ENCODE results near the gene ALKBH4.
"Not testable (repeated sequence)": the region's sequence is repeated elsewhere in the genome, so short reads cannot be mapped to it uniquely, and the experiment has no call there.

Gene ALKBH4

DNA sequence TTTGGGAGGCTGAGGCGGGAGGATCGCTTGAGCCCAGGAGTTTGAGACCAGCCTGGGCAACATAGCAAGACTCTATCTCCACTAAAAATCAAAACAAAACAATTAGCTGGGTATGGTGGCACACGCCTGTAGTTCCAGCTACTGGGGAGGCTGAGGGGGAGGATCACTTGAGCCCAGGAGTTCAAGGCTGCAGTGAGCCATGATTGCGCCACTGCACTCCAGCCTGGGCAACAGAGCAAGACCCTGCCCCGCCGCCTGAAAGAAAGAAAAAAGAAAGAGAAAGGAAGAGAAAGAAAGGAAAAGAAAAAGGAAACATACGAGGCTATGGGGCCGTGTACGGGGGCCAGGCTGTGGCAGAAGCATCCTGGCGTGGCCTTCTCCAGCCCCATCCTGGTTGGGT is 9.7 kb downstream of the ALKBH4 start:
- not testable (repeated sequence) for DNase-seq (ENCODE audit: low spot score)

DNA sequence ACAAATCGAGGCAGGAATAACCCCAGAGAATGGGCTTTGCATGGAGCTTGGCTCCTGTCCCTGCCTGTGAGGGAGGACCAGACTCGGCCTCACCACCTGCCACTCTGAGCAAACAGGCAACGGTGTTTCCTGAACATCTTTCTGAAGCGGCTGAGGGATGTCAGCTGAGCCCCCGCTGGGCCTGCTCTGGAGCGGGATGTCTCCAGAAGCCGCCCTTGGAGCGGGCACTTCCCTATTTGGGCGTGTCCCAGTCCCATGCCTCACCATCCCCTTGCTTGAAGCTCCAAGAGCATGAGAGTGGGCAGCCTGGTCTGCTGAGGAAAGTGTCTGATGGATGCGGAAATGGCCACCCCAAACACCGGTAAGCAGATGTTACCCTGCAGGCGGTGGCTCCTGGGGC is 10.2 kb downstream of the ALKBH4 start:
- DNase-seq (ENCODE audit: low spot score), result no peak

DNA sequence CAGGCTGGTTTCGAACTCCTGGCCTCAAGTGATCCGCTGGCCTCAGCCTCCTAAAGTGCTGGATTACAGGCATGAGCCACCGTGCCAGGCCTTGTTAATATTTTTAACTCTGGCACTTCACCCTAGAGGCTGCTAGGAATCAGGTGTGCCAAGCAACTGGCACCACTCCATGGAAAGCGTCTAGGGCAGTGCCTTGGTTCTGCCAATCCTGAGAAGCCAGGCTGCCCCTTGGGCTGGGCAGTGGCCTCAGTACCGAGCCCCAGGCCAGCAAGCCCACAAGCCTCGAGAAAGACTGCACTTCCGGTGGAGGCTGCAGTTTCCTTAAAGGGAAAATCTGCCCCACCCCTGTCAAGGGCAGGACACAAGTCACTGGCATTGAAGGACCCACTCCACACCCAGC is 11.3 kb downstream of the ALKBH4 start:
- no peak for DNase-seq (ENCODE audit: low spot score)

DNA sequence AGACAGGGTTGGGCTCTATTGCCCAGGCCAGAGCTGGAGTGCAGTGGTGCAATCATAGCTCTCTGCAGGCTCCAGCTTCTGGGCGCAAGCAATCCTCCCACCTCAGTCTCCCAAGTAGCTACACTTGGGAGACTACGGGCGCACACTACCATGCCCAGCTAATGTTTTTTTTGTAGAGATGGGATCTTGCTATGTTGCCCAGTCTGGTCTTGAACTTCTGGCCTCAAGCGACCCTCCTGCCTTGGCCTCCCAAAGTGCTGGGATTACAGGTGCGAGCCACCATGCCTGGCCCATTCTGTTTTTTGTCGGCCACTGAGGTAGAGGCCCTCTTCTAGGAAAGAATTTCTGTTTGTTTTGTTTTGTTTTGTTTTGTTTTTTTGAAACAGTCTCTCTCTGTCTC is 12.2 kb downstream of the ALKBH4 start:
- DNase-seq (ENCODE audit: low spot score), result no peak

DNA sequence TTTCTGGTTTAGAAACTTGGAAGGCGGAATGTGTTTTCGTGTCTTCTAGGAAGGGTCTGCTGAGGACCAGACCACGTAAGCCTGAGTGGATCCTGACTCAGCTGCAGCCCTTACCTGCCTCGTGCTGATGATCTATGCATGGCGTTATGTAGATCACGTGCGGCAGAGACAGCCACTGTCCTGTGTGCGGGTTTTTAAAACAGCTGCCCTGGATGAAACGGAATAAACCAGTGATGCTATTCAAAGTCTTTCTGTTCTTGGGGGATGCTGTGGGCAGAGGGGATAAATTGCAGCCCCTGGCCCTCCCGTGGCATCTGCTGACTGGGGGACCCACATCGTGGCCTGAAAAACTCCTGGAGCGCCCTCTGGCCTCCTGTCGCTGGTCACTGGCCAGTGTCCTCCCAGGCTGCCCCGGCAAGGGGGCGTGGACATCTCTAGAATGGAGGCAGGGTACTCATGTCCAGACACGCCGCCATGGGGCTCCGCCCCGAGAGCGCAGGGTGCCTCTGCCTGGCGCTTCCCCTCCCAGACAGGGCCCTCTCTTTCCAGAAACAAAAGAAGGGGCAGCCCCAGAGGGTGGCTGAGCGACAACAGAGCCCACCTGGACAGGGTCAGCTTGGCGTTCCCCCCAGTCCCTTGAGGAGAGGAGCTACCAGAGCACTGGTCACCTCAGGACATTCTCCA is 13.2 kb downstream of the ALKBH4 start:
- DNase-seq (ENCODE audit: low spot score), result no peak

DNA sequence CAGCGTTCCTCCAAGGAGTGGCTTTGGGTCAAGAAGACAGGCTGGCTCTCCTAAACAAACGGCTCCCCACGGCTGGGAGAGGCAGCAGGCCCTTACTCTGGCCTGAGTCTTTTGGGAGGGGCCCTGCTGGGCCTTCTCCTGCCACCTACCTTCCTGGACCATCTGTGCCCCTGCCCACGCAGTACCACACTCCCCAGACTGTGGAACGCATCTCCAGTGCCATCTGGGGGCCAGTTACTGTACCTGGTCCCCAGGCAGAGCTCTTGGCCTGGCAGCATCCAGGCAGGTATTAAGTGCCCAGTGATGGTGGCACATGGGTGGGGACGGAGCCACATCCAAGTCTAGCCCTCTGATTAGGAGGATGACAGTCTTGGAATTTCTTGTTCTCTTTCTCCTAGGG is 14.4 kb downstream of the ALKBH4 start:
- DNase-seq (ENCODE audit: low spot score), result no peak

DNA sequence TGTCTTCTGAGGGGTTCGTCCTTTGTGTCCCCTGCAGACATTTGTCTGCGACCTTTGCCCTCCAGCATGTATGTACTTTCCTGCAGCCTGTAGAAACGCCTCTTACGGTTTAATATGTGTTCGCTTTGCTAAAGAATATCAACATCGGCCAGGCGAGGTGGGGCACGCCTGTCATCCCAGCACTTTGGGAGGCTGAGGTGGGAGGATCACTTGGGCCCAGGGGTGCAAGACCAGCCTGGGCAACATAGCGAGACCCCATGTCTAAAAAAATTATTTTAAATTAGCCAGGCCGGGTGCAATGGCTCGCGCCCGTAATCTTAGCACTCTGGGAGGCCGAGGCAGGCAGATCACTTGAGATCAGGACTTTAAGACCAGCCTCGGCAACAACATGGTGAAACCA is 15.5 kb downstream of the ALKBH4 start:
- no peak for DNase-seq (ENCODE audit: low spot score)

DNA sequence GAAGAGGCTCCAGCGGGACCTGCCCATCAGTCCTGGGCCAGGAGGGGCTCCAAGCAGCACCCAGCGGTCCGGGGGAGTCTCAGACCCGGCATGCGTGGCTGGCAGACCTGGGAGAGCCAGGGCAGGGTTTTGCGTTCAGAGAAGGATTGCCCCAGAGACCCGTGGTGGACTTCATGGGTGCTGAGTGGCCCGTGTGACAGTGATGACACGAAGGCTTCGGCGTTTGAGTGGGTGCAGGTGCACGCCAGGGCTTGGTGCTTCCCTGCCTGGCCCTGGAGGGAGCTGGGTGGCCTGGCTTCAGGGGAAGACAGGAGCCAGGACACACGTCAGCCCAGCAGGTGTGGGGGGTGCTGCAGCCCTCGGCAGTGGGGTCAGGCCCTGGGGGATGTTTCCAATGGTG is 17.4 kb downstream of the ALKBH4 start:
- no peak for DNase-seq (ENCODE audit: low spot score)

DNA sequence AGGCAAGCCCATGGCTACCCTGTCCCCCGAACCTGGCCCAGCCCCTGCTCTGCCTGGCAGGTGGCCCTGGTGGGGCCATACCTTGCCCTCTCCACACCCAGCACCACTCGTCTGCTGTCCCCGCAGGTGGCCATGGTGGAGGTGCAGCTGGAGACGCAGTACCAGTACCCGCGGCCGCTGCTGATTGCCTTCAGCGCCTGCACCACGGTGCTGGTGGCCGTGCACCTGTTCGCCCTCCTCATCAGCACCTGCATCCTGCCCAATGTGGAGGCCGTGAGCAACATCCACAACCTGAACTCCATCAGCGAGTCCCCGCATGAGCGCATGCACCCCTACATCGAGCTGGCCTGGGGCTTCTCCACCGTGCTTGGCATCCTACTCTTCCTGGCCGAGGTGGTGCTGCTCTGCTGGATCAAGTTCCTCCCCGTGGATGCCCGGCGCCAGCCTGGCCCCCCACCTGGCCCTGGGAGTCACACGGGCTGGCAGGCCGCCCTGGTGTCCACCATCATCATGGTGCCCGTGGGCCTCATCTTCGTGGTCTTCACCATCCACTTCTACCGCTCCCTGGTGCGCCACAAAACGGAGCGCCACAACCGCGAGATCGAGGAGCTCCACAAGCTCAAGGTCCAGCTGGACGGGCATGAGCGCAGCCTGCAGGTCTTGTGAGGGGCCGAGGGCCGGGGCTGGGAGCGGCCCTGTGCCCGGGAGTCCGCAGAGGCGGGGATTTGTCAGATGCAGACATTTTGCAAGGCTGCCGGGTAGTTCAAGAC is 18.1 kb downstream of the ALKBH4 start:
- DNase-seq (ENCODE audit: low spot score), result no peak

DNA sequence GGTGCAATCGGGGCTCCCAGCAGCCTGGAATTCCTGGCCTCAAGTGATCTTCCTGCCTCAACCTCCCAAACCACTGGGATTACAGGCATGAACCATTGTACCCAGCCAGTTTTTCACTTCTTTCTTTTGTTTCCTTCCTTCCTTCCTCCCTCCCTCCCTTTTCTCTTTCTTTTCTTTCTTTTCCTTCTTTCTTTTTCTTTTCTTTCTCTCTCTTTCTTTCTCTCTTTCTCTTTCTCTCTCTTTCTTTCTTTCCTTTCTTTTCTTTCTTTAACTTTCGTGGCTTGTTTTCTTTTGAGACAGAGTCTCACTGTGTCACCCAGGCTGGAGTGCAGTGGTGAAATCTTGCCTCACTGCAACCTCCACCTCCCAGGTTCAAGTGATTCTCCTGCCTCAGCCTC is 19.0 kb downstream of the ALKBH4 start:
- DNase-seq (ENCODE audit: low spot score), result no peak

DNA sequence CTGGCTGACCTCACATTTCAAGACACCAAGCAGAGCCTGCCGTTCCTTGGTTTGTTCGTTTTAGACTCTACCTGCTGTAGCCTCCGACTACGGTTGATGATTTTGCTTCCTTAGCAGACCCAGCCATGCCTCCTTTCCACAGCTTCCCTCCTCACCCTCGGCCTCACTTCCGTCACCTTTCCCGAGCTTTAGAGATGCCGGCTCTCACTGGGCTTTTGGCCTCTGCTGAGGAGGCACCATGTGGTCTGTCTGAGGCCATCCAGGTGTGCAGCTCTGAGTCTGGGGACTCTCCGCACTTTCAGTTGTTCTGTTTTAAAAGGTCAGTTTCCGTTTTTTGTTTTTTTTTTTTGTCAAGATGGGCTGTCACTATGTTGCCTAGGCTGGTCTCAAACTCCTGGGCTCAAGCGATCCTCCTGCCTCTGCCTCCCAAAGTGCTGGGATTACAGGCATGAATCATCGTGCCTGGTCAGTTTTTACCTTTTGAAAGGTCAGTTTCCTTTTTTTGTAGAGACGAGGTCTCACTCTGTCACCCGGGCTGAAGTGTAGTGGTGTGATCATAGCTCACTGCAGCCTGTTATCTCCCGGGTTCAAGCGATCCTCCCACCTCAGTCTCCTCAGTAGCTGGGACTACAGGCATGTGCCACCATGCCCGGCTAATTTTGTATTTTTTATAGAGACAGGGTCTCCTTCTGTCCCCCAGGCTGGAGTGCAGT is 19.5 kb downstream of the ALKBH4 start:
- no peak for DNase-seq (ENCODE audit: low spot score)

DNA sequence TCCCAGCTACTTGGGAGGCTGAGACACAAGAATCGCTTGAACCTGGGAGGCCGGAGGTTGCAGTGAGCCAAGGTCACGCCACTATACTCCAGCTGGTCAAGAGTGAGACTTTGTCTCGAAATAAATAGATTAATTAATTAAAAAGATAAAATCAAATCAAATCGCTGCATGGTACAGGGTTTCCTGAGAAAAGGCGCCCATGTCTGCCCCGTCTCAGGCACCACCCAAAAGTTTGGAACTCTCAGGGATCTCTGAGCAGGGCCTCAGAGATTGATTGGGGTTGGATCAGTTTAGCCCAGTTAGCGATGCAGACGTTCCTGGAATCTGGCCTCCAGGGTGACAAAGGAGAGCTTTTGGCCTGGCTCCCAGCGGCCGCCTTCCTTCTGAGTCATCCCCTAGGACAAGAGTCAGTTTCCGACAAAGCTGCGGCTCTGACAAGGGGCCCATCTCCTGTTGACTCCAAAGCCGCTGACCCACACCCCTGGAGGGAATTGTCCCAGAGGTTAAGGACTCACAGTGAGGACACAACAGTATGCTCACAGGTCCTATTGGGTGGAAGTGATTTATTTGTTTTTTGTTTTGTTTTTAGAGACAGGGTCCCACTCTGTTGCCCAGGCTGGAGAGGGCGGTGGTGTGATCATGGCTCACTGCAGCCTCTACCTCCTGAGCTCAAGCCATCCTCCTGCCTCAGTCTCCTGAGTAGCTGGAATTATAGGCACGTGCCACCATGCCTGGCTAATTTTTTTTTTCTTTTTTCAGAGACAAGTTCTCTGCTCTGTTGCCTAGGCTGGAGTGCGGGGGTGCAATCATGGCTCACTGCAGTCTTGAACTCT is 24.5 kb downstream of the ALKBH4 start:
- no peak for DNase-seq (ENCODE audit: low spot score)

DNA sequence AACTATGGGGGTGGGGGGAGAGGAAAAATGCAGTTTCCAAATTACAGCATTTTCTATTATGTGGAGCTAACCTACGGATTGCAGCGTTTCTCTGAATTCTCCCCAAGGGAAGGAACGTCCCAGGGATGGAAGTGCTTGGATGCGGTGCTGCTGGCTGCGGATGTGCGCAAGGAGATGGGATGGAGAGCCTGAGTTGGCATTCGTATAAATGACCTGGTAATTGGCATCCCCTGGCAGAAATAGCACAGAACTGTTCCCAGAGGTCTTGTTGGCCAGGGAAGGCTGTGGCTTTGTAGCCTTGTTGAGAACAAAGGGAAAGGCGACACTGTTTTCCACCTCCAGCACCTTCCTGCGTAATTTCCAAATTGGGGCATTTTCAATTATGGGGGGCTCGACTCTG is 28.5 kb downstream of the ALKBH4 start:
- DNase-seq (ENCODE audit: low spot score), result no peak

DNA sequence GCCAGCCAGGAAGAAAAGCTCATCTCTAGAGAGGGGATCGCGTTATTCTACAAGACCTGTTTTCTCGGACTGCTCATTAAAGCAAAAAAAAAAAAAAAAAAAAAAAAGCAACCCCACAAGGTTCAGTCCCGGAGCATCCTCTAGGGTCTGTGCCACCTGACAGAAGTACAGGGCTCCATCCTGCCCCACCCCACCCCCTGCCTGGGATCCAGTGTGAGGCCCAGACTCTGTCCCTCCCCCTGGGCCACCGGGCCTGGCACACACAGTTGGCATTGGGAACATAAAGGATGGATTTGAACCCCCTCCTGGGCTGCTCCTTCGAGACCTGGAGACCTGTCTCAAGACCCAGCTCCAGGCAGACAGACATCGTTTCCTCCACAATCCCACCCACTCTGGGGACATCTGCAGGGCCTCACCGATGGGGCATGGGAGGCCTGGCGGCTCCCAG is 30.6 kb downstream of the ALKBH4 start:
- DNase-seq (ENCODE audit: low spot score), result no peak

DNA sequence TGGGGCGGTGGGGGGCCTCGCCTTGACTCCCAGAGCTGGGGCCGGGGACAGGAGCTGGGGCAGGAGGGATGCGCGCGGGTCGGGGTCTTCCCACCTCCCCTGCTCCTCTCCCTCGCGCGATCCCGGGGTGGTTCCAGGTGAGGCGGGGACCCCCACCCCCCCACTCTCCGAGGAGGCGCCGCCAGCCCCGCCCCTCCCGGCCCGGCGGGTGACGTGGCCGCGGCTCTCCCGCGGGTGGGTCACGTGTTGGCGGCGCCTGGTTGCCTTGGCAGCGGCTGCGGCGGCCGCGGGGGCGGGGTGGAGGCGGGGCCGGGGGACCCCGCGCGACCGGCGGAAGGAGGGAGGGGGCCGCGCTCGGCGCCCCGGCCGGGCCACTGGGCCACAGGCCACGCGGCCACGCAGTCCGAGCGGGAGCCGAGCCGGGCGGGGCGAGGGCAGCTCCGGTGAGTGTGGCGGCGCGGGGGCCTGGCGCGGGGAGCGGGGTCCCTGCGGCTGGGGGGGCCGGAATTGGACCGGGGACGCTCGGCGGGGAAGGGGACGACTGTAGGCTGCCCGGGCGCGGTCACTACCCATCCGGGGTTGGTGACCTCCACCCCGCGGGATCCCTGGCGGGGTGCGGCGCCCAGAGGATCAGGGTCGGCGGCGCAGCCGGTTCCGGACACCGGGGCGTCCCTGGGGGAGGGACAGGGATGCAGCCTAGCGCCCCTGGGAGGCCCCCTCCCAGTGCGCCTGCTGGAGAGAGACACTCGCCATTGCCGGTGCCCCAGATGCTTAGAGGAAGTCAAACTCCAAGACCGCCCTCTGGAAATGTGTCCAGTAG is 31.2 kb downstream of the ALKBH4 start, which contains the start of gene ORAI2:
TSS of gene ORAI2 (plus strand) at position 357 of the 820 bp plus-strand sequence. CDS start 5,382 bp downstream, outside the sequence.
- peak; percentile 82 for DNase-seq (ENCODE audit: low spot score)

DNA sequence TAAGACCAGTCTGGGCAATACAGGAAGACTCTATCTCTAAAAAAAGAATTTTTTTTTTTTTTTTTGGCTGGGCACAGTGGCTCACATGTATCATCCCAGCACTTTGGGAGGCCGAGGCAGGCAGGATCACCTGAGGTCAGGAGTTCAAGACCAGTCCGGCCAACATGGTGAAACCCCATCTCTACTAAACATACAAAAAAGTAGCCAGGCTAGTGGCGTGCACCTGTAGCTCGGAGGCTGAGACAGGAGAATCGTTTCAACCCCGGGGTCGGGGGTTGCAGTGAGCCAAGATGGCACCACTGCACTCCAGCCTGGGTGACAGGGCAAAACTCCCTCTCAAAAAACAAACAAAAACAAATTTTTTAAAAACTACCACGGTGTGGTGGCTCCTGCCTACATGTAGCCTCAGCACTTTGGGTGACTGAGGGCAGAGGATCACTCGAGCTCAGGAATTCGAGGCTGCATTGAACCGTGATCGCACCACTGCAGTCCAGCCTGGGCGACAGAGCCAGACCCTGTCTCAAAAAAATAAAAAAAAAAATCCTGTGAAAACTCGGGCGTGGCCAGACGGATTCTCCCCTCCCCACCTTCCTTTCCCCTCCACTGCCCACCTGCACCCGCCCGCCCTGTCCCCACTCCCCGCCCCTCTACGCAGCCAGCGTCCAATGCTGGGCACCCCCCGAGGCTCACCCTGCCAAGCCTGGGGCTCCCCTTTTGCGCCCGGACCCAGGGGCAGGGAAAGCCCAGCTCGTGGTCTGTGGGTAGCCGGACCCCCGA is 32.0 kb downstream of the ALKBH4 start:
- no peak for DNase-seq (ENCODE audit: low spot score)

DNA sequence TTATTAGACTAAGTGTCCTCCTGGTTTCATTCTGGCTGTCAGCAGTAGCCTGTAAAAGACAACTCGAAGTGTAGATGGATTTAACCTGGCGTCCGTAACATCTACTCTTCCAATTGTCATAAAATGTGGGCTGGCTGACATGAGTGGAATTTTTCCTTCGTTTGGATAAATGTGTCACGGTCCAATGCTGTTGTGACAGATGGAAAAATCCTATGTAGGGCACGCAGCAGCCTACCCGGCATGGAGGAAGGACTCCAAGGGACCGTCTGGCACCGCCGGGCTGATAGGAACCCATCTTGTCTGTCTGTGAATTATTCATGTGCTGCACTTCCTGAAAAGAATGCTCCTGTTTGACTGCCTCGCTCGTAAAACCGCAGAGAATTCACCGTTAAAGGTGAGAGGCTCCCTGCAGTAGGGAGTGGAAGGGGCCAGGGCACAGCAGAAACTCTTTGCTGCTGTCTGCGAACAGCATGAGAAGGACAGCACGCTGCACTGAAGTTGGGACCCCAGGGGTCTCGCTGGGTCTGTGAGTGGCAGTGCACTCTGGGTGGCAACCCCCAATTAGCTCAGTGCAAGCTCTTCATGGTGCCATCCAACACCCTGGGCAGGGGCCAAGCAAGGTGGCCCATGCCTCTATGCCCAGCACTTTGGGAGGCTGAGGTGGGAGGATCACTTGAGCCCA is 32.9 kb downstream of the ALKBH4 start:
- peak; percentile 66 for DNase-seq (ENCODE audit: low spot score)

DNA sequence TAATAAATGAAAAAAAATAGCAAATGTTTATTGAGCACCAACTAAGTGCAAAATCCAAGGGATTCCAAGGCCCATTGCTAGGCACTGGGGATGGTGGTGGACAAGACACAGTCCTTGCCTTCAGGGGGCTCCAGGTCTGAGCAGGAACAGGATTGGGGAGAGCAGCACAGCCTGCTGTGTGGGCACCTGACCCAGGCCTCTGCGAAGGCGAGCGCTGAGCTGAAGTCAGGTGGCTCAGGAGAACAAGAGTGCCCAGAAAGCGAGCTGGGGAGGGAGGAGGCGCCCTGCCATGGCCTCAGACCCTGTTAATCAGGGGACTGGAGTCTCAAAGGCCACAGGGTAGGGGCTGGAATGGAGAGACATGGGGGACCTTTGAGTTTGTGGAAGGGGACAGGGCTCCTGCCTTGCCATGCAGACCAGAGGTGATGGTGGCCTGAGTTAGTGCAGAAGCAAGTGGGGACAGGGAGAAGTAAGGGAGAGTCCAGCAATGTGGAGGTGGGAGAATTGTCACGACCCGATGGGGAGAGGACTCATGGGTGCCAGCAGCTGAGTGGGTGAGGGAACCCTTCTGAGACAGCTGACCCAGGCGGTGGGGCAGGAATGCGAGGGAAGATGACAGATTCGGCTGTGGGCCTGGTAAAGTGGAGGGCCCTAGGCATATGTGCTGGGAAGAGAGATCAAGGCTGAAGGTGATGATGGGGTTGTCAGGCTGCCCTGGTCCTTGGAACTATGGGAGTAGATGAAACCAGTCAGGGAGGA is 35.3 kb downstream of the ALKBH4 start:
- no peak for DNase-seq (ENCODE audit: low spot score)

DNA sequence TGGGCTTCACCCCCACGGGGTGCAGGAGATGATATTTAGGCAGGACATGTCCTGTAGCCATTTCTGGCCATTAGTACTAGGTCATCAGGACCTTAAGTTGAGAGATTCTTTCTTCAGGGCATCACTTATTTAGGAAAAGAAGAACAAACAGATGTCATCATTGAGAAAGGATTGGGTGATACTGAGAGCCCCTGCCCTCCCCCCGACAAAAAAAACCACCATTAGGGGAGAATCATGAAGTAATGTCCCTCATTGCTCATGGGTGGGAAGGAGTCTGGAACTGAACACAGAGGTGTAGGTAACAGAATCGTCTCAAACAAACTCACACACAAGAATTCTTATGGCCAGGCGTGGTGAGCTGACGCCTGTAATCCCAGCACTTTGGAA is 37.7 kb downstream of the ALKBH4 start:
- no peak for DNase-seq (ENCODE audit: low spot score)
